HG02763 (cell line): ENCODE measurements around the gene COIL.
"Not testable (repeated sequence)": the region's sequence is repeated elsewhere in the genome, so short reads cannot be mapped to it uniquely, and the experiment has no call there.

Experiments used
- ATAC-seq: cut with Tn5 transposase; IDR thresholded peaks from one replicate; pipeline ENCODE4 v1.9.1; 2021; ENCODE audit warnings: mild to moderate bottlenecking, moderate library complexity; ENCODE audit not compliant: unreplicated experiment

Gene COIL

DNA sequence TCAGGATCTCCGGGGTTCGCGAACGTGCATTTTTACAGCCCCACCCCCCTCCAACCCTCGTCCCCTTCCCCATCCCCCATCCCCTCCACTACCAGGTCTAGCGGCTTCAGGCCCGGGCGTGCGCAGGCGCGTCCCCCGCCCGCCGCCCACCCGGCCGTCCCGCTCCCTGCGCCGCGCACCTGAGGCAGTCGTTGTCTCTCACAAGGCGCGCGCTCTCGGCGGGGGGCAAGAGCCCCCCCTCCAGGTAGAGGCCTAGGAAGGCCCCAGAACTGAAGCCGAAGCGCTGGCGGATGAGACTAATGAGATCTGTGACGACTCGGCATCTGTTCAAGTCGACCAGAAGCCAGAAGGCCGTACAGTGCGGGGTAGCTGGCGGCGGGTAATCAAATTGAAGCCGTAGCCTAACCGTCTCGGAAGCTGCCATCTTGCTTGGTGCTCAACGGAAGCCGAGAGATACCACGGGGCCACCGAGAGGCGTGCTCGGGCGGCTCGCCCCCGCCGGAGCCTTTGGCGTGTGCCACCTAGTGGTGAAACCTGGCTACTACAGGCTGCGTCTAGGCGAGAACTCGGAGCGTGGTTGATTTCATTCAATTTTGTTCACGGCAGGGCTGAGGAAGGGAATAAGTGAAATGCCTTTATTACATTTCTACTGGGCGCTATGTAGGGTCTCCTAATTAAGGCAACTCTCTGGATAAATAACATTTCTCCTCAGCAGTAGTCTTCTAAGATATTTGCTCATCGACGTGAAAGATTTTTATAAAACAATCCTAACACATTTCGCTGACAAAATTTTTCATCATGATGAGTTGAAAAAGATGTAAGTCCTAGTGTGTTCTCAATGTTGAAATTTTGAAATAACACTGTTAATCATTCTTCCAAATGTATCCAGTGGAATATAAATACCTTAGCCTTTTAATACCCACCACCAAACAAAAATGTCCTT is at the start of gene COIL:
TSS of gene COIL (minus strand) at position 455 of the 943 bp plus-strand sequence. CDS start at position 424, 31 bp downstream.
- ATAC-seq = peak; percentile 88

- no peak for ATAC-seq
Observed at GRCh38 chr17:57010487-57010886, 49.6 kb upstream of the COIL start.

GRCh38 chr17:57009737-57010445 is 49.0 kb upstream of the COIL start:
- ATAC-seq = no peak

GRCh38 chr17:57008958-57009357 is 48.1 kb upstream of the COIL start:
- no peak for ATAC-seq

DNA sequence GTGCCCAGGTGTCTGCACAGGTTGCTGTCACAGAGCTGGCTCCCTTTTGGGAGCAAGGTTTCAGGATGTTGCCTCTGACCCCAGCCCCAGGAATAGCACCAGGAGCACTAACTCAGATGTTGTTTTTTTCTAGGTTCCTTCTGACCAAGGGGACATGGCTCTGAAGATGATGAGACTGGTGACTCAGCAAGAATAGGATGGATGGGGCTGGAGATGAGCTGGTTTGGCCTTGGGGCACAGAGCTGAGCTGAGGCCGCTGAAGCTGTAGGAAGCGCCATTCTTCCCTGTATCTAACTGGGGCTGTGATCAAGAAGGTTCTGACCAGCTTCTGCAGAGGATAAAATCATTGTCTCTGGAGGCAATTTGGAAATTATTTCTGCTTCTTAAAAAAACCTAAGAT is 45.2 kb upstream of the COIL start:
- ATAC-seq = no peak

DNA sequence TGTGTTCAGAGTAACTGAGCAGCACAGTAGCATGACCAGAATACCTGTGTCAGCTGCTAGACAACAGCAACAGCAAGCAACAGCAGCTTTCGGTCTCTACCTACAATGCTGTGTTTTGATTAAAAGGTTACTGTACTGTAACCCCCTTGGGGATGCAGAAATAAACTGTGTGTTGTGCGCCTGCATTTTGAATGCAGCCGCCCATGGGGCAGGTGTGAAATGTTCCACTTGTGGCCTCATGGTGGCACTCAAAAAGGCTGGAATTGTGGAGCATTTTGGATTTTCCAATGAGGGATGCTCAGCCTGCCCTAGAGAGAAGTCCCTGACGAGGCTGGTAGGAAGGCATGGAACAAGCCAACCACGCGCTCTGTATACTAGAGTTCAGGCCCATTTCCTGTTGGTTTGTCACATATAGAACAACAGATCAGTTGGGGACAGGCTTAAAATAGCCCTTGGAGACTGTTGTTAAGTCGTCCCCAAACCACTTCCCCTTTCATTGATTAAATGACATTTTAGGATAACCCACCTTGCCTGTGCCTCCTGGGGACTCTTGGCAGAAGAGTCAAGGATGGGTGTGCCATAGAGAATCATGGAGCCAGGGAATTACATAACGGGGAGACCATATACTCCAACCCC is 44.2 kb upstream of the COIL start:
- peak; percentile 69 for ATAC-seq

GRCh38 chr17:57002904-57003303 is 42.1 kb upstream of the COIL start:
- ATAC-seq = no peak

- no peak for ATAC-seq
Observed at GRCh38 chr17:57001541-57001940, 40.7 kb upstream of the COIL start.

GRCh38 chr17:56997313-56997712 is 36.5 kb upstream of the COIL start:
- no peak for ATAC-seq

DNA sequence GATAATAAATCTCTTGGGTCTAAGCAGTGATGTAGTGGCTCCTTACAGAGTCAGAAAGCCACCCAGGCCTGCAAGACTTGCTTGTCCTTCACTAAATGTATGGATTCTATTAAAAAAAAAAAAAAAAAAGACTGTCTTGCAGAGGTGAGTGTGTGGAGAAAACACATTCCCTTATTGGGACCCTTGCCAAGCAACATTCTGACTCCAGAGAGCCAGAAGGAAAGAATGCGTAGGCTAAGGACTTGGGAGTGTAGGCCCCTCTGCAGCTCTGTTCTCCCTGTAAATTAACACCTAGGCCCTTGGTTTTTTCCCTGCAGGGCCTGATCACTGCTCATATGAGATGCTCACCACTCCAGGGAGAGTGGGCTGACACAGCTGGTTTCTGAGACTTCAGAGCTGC is 34.9 kb upstream of the COIL start:
- ATAC-seq = no peak

DNA sequence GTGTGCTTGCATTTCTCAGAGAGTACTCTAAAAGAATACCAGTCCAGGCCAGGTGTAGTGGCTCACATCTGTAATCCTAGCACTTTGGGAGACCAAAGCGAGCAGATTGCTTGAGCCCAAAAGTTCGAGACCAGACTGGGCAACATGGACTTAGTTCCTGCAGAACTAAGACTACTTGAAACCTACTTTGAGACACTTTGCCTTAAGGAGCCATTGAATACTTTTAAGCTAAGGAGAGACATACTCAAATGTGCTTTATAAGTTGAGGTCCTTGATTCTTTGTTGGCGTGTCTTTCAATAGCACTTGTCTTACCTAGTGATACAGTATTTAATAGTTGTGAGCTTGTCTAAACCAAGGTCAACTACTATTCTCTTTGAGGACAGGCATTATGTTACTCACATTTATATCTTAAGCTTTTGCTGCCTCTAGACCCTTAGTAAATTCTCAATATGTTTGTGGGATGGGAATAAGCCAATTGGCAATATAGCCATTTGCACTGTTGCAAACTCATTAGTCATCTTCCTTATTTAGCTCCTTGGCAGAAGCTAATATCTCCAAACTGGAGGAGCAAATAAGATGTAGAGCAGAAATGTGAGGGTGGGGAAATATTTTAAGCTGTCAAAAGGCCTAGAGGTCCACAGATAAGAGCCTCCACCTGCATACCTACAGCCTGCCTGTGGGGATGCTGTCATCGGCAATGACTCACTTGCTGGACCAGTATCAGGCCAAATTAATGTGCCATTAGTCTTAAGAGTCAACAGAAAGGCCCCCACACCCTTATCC is 33.4 kb upstream of the COIL start:
- ATAC-seq = no peak

- no peak for ATAC-seq
Observed at GRCh38 chr17:56992364-56992763, 31.5 kb upstream of the COIL start.

DNA sequence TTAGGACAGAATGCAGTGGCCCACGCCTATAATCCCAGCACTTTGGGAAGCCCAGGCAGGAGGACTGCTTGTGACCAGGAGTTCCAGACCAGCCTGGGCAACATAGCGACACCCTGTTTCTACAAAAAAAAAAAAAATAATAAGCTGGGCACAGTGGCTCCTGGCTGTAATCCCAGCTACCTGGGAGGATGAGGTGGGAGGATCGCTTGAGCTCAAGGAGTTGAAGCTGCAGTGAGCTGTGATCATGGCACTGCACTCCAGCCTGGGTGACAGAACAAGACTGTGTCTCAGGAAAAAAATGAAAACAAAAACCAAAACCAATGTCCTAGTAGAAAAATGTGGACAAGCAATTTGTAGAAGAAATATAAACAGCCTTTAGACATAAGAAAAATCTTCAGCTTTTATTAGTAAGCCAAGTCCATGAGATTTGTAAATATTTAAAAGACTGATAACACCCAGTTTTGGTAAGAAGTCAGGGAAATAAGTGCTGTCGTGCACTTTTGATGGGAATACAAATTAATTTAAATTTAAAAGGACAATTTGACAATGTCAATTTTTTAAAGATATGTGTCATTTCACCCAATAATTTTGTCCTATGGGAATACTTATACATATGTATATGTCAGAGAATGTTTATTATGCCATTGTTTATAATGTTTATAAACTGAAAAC is 28.2 kb upstream of the COIL start:
- ATAC-seq = no peak

DNA sequence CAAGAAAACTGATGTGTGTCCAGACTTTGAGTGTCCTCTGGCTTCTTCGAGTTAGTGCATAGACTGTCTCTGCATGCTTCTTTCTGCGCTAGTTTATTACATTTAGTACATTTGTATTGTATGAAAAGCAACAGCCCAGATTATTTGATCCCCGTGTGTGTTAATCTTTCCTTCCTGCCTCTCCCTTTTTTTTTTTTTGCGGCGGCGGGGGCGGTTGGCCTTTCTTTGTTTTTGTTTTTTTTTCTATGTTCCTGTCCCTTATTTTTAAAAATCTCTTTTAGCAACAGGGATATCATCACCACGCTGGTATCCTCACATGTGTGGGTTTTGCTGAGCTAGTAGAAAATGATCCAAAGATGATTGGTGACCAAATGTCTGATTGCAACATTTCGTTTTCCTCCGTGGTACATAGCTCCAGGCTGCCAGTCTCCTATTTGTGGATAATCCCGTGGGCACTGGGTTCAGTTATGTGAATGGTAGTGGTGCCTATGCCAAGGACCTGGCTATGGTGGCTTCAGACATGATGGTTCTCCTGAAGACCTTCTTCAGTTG is 26.5 kb upstream of the COIL start:
- no peak for ATAC-seq

GRCh38 chr17:56985371-56986162 is 24.7 kb upstream of the COIL start:
- no peak for ATAC-seq

DNA sequence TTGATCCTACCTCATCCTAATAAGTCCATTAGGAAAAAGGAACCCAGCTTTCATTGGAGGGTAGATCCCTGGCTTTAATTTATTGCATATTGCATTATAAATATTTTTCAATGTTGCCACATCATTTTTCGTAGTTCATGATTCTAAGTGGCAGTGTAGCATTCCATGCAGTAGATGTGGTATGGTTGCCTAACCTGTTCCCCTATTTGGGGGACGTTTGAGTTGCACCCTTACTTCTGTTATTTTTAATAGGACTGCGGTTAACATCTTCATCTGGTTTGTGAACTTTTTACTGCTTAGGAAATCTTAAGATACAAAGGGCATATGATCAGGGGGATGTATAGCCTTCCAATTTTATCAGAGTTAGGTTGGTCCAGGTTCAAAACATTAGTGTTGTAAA is 22.5 kb upstream of the COIL start:
- no peak for ATAC-seq

DNA sequence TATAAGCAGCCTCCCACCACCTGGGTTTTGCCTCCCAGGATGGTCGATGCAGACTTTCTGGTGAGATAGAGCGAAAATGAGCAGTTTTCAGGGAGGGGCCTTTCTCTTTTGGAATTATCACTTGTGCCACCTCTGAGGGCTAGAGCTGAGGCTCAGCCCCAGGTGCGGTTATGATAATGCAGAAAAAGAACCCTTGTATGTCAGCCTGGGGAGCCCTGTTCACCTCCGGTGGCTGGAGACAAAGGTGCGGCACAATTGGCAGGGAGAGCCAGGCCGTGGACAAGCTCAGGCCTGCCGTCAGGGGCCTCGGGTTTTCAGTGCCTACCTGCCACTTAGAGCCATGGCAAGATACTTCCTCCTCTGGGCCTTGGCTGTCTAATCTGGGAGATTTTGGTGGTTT is 21.5 kb upstream of the COIL start:
- ATAC-seq = no peak

- ATAC-seq = not testable (repeated sequence)
Observed at GRCh38 chr17:56980526-56980925, 19.7 kb upstream of the COIL start.

- ATAC-seq = no peak
Observed at GRCh38 chr17:56979091-56979480, 18.2 kb upstream of the COIL start.
